ENCODE data around the gene WWC1.

Gene WWC1

DNA sequence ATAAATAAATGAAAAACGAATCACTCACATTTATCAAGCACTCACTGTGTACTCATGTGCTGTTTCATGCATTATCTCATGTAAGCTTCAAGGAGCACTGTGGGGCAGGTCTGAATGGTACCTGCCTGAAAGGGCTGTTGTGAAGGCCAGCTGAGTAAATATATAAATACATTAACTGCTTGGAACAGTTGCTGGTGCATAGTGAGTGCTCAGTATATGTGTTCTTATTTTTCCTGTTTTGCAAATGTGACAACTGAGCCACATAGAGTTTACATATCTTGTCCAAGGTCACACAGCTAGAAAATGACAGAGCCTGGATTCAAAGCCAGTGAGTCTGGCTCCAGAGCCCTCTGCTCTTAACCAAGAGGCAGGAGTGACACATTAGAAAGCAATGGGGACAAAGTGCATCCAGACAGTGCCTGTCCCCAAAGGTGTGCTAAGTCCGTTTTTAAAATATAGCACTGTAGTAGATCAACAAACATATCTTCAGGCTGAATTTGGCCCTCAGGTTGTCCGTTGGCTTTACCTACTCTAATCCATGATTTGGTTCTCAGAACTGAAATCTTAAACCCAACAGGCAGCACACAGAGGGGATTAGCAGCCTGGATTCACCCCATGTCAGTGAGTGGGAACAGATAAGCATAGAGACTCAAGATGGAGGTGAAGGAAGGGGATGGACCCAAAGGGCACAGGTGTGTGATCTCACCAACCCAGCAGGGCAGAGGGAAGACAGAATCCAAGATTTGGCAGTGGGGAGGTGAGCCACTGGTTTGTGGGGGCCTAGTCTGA lies 70.8 kb downstream of the WWC1 start:
- DNase-seq (ENCODE audit: low read depth in 2 of 2): no peak

DNA sequence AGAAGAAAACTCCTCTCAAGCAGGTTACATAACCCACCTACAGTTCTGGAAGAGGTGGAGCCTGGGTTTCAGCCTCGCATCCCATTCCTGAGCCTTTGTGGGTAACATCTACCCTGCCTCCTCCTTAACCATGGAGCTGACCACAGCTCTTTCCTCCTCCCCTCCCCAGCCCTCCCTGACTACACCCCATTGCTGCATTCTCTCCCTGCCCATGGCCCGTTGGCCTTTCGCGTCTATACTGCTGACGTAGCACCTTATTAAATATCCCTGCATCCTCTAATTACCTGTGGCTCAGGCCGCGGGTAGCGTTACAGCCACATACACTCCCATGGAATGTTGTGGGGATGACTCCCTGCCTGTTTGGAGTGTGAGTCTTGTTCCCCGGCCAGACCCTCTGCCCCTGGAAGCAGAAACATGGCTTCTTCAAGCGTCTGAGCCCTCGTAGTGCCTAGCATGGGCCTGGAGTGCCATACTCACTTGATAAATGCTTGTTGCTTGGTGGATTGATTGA lies 72.8 kb downstream of the WWC1 start:
- DNase-seq (ENCODE audit: low read depth in 2 of 2): no peak

GRCh38 chr5:168364750-168365550 lies 73.5 kb downstream of the WWC1 start:
- DNase-seq (ENCODE audit: low read depth in 2 of 2): no peak

GRCh38 chr5:168365581-168366081 lies 74.2 kb downstream of the WWC1 start:
- DNase-seq (ENCODE audit: low read depth in 2 of 2): no peak

DNA sequence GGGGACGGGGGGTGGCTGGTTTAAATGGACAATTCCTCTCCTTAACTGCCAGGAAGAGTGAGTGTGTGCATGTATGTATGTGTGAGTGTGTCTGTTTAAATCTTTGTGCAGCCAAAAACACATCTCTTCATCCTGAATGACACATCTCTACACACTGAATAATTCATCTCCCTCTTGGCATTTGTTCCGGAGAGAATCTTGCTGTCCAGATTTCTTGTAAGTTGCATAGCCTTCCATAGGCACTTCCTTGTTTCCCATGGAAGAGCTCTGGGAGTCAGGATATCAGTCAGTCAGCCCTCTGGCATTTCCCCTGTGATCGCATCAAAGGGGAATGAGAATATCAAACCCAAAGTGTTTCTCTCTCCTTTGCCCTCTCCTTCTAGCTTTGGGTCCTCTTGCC lies 74.7 kb downstream of the WWC1 start:
- no peak for DNase-seq (ENCODE audit: low read depth in 2 of 2)

GRCh38 chr5:168368854-168369253 lies 77.4 kb downstream of the WWC1 start:
- DNase-seq (ENCODE audit: low read depth in 2 of 2): no peak

DNA sequence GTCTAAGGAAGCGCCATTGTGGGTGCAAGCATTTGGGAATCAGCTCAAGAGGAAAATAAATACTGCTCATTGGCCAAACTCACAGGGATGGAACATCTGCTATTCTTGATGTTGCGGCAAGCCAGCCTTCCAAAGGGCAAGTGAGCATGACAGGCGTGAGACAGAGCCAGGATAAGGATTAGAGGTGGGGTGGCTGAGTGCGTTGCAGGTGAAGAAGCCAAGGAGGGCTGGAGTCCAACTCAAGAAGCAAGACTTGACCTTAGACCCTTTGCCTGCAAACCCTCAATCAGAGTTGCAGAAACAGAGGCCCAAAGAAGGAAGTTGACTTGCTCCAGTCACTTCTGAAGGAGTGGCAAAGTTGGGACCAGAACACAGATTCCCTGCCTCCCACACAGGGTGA lies 79.4 kb downstream of the WWC1 start:
- no peak for DNase-seq (ENCODE audit: low read depth in 2 of 2)

DNA sequence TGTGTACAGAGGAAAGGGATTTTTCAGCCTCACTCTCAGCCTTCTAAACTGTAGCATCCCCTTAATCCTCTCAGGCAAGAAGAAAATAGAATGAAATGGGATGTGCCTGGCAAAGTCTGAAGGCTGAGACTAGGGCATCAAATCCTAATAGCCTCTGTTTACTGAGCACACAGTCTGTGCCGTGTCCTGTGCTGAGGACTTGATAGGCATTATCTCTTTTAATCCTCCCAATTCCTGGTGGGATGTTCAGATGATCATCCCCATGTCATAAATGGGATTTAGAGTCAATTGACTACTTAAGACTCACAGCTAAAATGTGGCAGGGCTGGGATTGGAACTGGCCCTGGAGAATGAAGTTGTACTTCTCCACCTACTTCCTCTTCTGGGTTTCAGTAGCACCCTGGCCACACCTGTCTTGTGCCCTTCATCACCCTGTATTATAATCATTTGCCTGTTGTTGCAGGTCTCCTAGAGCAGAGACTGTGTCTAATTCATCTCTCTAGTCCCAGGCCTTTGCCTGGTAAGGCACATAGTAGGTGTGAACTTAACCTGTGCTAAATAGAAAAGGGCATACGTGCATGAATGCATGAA lies 81.0 kb downstream of the WWC1 start:
- no peak for DNase-seq (ENCODE audit: low read depth in 2 of 2)

DNA sequence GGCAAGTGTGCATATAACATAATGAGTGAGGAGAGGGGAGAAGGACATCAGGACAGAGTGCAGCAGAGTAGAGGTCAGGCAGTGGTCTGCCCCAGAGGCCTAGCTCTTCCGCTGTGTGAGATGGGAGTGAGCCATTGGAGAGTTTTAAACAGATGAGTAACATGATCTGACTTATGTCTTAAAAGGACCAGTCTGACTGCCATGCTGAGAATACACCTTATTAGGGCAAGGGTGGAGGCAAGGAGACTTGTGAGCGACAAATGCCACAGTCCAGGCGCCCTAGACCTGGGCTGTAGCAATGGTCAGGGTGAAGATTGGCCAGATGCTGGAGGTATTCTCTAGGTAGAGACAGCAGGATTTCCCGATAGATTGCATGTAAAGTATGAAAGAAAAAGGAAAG lies 83.1 kb downstream of the WWC1 start:
- no peak for DNase-seq (ENCODE audit: low read depth in 2 of 2)

DNA sequence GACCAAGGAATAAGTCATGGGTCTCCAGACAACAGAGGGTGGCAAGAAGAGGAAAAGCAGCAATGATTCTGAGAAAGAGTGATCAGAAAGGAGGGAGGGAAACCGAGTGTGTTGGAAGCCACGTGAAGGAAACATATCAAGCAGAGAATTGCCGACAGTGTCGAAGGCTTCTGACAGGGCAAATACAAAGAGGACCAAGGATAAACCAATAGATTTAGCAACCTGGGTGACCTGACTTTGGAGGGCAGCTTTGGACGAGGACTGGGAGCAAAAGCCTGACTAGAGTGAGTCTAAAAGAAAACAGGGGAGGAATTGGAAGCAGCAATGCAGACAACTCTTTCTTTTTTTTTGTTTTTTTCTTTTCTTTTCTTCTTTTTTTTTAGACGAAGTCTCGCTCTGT lies 83.8 kb downstream of the WWC1 start:
- no peak for DNase-seq (ENCODE audit: low read depth in 2 of 2)

DNA sequence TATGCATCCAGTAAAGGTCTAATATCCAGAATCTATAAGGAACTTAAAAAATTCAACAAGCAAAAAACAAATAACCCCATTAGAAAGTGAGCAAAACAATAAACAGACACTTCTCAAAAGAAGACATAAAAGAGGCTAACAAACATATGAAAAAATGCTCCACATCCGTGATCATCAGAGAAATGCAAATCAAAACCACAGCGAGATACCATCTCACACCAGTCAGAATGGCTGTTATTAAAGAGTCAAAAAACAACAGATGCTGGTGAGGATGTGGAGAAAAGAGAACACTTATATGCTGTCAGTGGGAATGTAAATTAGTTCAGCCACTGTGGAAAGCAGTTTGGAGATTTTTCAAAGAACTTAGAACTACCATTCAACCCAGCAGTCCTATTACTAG lies 86.1 kb downstream of the WWC1 start:
- DNase-seq (ENCODE audit: low read depth in 2 of 2): no peak

DNA sequence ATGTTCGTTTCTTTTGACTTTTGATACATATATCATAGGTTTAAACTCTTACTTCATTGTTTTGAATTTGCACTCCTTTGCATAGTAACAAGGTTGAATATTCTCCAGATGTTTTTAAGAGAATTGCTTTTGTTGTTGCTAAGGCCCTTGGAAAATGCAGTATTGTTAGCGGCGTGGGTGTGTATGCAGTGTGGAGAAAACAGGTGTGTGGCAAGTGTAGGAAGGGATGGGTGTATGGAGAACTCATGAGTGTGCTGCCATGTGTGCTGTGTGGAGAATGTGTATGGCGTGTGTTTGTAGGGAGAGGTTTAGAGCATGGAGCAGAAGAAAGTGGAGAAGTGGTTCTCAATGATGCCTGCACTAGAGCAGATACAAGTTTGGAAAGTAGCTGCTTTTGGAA lies 87.3 kb downstream of the WWC1 start:
- DNase-seq (ENCODE audit: low read depth in 2 of 2): no peak

- no peak for DNase-seq (ENCODE audit: low read depth in 2 of 2)
Observed at GRCh38 chr5:168382421-168382820, 91.0 kb downstream of the WWC1 start.

DNA sequence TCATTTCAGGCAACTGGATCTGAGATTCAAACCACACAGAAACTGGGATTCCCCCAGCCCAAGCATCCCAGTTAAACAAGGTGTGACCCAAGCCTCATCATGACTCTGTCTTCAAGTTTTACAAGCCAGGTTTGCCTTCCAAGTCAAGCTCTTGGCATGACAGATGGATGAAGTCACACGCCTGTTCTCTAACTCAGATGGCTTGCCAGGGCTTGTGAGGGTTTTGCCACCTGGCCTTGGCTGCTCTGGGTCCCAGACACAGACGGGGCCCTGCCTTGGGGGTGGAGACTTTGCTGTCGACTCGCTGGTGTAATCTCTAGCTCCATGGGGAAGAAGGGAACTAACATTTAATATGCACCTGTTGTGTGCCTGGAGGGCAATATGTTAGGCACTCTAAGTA lies 99.0 kb downstream of the WWC1 start:
- DNase-seq (ENCODE audit: low read depth in 2 of 2): no peak

- no peak for DNase-seq (ENCODE audit: low read depth in 2 of 2)
Observed at GRCh38 chr5:168393773-168394172, 102.3 kb downstream of the WWC1 start.

DNA sequence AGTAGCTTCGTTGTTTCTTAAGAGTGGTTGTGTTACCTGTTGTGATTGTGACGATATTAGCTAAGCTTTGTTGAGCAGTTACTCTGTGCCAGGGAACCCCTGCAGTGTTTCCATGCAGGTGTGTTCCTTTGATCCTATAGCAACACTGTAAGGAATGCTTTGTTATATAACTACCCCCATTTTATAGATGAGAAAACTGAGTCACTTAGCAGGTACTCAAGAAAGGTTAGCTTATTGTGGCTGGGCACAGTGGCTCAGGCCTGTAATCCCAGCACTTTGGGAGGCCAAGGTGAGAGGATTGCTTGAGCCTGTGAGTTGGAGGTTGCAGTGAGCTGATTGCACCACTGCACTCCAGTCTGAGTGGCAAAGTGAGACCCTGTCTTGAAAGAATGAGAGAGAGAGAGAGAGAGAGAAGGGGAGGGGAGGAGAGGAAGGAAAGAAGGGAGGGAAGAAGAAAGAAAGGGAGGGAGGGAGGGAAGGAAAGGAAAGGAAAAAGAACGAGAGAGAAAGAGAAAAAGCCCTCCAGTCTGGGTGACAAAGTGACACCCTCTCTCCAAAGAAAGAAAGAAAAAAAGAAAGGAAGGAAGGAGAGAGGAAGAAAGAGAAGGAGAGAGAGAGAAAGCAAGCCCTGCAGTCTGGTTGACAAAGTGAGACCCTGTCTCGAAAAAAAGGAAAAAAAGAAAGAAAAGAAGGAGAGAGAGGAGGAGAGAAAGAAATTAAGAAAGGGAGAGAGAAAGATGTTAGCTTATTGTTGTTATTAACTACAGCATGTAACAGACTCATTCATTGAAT lies 109.2 kb downstream of the WWC1 start:
- no peak for DNase-seq (ENCODE audit: low read depth in 2 of 2)

DNA sequence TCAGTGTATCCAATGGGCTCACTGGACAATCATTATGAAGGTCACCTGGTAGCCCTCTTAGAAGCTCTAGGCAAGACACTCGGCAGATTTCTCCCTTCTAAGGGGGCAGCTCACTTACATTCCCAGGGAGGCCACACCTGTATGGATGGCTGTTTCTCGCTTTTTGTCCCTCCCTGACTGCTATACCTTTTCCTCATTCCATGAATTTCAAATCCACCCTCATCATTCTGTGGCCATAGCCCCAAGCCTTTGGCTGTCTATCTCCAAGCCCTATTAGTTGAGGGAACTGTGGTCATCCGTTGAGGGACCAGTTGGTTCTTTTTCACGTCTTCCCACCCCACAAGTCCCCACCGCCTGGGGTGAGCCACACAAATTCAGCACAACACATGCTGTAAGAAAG lies 109.8 kb downstream of the WWC1 start:
- DNase-seq (ENCODE audit: low read depth in 2 of 2): no peak

DNA sequence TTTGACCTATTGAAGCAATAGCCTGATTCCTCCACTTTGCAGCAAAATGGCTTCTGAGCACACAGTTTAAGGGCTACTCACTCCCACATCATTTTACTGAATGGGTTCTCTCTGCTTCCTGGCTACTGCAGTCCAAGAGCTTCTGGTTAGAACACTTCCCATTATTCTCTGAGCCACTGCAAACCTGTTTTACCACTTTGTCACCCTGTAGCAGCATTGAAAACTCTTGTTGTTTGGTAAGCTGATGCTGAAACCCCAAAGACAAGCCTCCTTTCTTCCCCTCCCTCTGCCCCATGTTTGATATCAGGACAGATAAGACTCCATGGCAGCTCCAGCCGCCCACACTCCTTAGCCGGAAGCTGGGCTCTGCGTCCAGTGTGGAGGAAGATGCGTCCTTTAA lies 110.4 kb downstream of the WWC1 start:
- DNase-seq (ENCODE audit: low read depth in 2 of 2): no peak

GRCh38 chr5:168404365-168404764 lies 112.9 kb downstream of the WWC1 start:
- DNase-seq (ENCODE audit: low read depth in 2 of 2): no peak

GRCh38 chr5:168407211-168407610 lies 115.8 kb downstream of the WWC1 start:
- DNase-seq (ENCODE audit: low read depth in 2 of 2): no peak

GRCh38 chr5:168408561-168409305 lies 117.3 kb downstream of the WWC1 start:
- no peak for DNase-seq (ENCODE audit: low read depth in 2 of 2)
